GM12878 (cell line): Measurements from ENCODE around the gene STAMBPL1. TPM values are rescaled to one million over a fixed set of nuclear protein-coding genes. Genes with fewer than 3 reads are reported as not detected.
A peak's percentile ranks its signal among the peaks of the same experiment; 100 is the strongest.

Experiments
- CTCF ChIP-seq, 3 experiments: IDR thresholded peaks in 2 of 3; conservative IDR thresholded peaks in 1 of 3; 2 replicates each; pipeline ENCODE4 v1.5.1; 2011; ENCODE audit warnings: low read depth in 3 of 3, low read length in 3 of 3, mild to moderate bottlenecking in 3 of 3, control low read depth in 2 of 3, moderate library complexity in 2 of 3, inconsistent platforms in 1 of 3, mixed read lengths in 1 of 3; ENCODE audit not compliant: control insufficient read depth in 2 of 3, insufficient read depth in 1 of 3; ENCODE audit errors: extremely low read depth in 1 of 3
- E4F1 ChIP-seq: fragments of 450-650 bp; IDR thresholded peaks from 2 replicates; pipeline ENCODE4 v1.6.1; 2018; ENCODE audit warnings: borderline replicate concordance, mild to moderate bottlenecking; ENCODE audit not compliant: partially characterized antibody
- EP300 ChIP-seq, 2 experiments: fragments of 150-350 bp in 1 of 2; IDR thresholded peaks; 2 replicates each; pipeline ENCODE4 v1.6.1; 2011 to 2012; ENCODE audit warnings: low read depth in 2 of 2, low read length in 2 of 2, borderline replicate concordance in 1 of 2, improper control_type of control experiment in 1 of 2, inconsistent platforms in 1 of 2; ENCODE audit not compliant: control insufficient read depth in 1 of 2
- HDGF ChIP-seq: fragments of 450-650 bp; IDR thresholded peaks from 2 replicates; pipeline ENCODE4 v1.6.1; 2016; ENCODE audit warnings: antibody characterized with exemption
- MYB ChIP-seq: fragments of 150-350 bp; IDR thresholded peaks from 2 replicates; pipeline ENCODE4 v1.6.1; 2014; ENCODE audit warnings: mild to moderate bottlenecking, low read depth, low read length, borderline replicate concordance
- NBN ChIP-seq: fragments of 450-650 bp; IDR thresholded peaks from 2 replicates; pipeline ENCODE4 v1.6.1; 2016
- NFXL1 ChIP-seq: fragments of 450-650 bp; IDR thresholded peaks from 2 replicates; pipeline ENCODE4 v1.6.1; 2017; ENCODE audit warnings: antibody characterized with exemption, mild to moderate bottlenecking, borderline replicate concordance
- NR2C1 ChIP-seq: fragments of 450-650 bp; IDR thresholded peaks from 2 replicates; pipeline ENCODE4 v1.6.1; 2017; ENCODE audit warnings: antibody characterized with exemption, mild to moderate bottlenecking, moderate library complexity
- SIX5 ChIP-seq: IDR thresholded peaks from 2 replicates; pipeline ENCODE4 v1.6.1; 2011; ENCODE audit warnings: mild to moderate bottlenecking, low read depth, low read length, moderate library complexity; ENCODE audit not compliant: severe bottlenecking
- SMARCA5 ChIP-seq: fragments of 450-650 bp; IDR thresholded peaks from 2 replicates; pipeline ENCODE4 v1.6.1; 2017; ENCODE audit warnings: mild to moderate bottlenecking
- SMC3 ChIP-seq: IDR thresholded peaks from 2 replicates; pipeline ENCODE4 v1.6.1; 2011; ENCODE audit warnings: low read length, improper control_type of control experiment, borderline replicate concordance
- SP1 ChIP-seq: IDR thresholded peaks from one replicate; pipeline ENCODE4 v1.6.1; 2011; ENCODE audit warnings: low read depth, low read length
- SPI1 ChIP-seq: IDR thresholded peaks from 2 replicates; pipeline ENCODE4 v1.6.1; 2011; ENCODE audit warnings: low read depth, mild to moderate bottlenecking, low read length, moderate library complexity, borderline replicate concordance; ENCODE audit not compliant: insufficient read depth
- SREBF1 ChIP-seq: IDR thresholded peaks from 2 replicates; pipeline ENCODE4 v1.6.1; 2012; ENCODE audit warnings: mild to moderate bottlenecking, low read length
- SREBF2 ChIP-seq: IDR thresholded peaks from 2 replicates; pipeline ENCODE4 v1.6.1; 2012; ENCODE audit warnings: mild to moderate bottlenecking, low read length
- TARDBP ChIP-seq: IDR thresholded peaks from 2 replicates; pipeline ENCODE4 v1.6.1; 2016; ENCODE audit warnings: borderline replicate concordance
- WRNIP1 ChIP-seq: IDR thresholded peaks from 2 replicates; pipeline ENCODE4 v1.6.1; 2011; ENCODE audit warnings: low read depth, low read length, improper control_type of control experiment, borderline replicate concordance
- ZBTB33 ChIP-seq: fragments of 450-650 bp; IDR thresholded peaks from 2 replicates; pipeline ENCODE4 v1.6.1; 2017; ENCODE audit warnings: mild to moderate bottlenecking
- ZBTB40 ChIP-seq: fragments of 450-650 bp; IDR thresholded peaks from 2 replicates; pipeline ENCODE4 v1.6.1; 2016; ENCODE audit warnings: mild to moderate bottlenecking, moderate library complexity, borderline replicate concordance
- ZZZ3 ChIP-seq: IDR thresholded peaks from 2 replicates; pipeline ENCODE4 v1.6.1; 2011; ENCODE audit warnings: low read depth; ENCODE audit not compliant: control insufficient read depth, insufficient read length
- polyA plus RNA-seq, 11 experiments: library from polyadenylated mRNA; depleted of rRNA in 4 of 11; unstranded in 6 of 11; stranded (reverse) in 5 of 11; fragments of >200 nt; fragmentation: Nextera tagmentation in 4 of 11; fragmentation: Illumina TruSeq in 1 of 11; extraction: Ambion mirVana in 4 of 11; extraction: Trizol in 1 of 11; gene quantifications; 1 replicate in 1 of 11; 2 replicates in 10 of 11; pipeline versions ENCODE4 v1.2.1 to v1.2.3, GENCODE V29; 2011 to 2016; ENCODE audit warnings: inconsistent platforms in 2 of 11, missing spikeins in 2 of 11, low read depth in 1 of 11
- total RNA-seq, 4 experiments: library from RNA; depleted of rRNA in 3 of 4; stranded (reverse); fragments of >200 nt in 3 of 4; fragmentation: Illumina TruSeq in 1 of 4; extraction: Trizol in 1 of 4; gene quantifications; 2 replicates each; pipeline versions ENCODE4 v1.2.1 to v1.2.3, GENCODE V29; 2013 to 2021

Gene STAMBPL1
- total and polyA plus RNA-seq, 10 of the 15 experiments (the other 5 are each of a cell fraction or from before 2014, with no cell fraction given): 7.5 to 44.1 (median 25.4) TPM

GRCh38 chr10:88932539-88933256 lies 52.7 kb downstream of the STAMBPL1 start (continued):
- TF ChIP-seq CTCF (IDR thresholded peaks at IDR 0.05 in 2 of 3, conservative IDR thresholded peaks at IDR 0.05 in 1 of 3; ENCODE audit: control insufficient read depth in 2 of 3, extremely low read depth in 1 of 3, insufficient read depth in 1 of 3, low read depth in 3 of 3, low read length in 3 of 3): peak; percentile 85 to 98 (median 95); a peak in 5 of 6 replicates
- 0 out of 2 replicates have a peak, but pooled peaks have one; percentile 57 for TF ChIP-seq SMARCA5
- TF ChIP-seq ZBTB33: no peak
- TF ChIP-seq SMC3: peak; percentile 100
- no peak for TF ChIP-seq SREBF2
- TF ChIP-seq WRNIP1: no peak
- TF ChIP-seq HDGF: no peak
- TF ChIP-seq SIX5: no peak
- TF ChIP-seq SPI1: no peak
- no peak for TF ChIP-seq MYB
- TF ChIP-seq EP300 (IDR thresholded peaks at IDR 0.05; ENCODE audit: borderline replicate concordance in 1 of 2, control insufficient read depth in 1 of 2, low read depth in 2 of 2, low read length in 2 of 2): no peak
- no peak for TF ChIP-seq NR2C1
- TF ChIP-seq NFXL1: no peak
- TF ChIP-seq E4F1: no peak
- TF ChIP-seq ZZZ3: no peak
- TF ChIP-seq ZBTB40: no peak
- no peak for TF ChIP-seq SP1
- no peak for TF ChIP-seq SREBF1
- TF ChIP-seq TARDBP: no peak
- TF ChIP-seq NBN: 0 out of 2 replicates have a peak, but pooled peaks have one; percentile 36
